GM19467 (cell line): ENCODE data around the gene DEK.
"Not testable (repeated sequence)": the region's sequence is repeated elsewhere in the genome, so short reads cannot be mapped to it uniquely, and the experiment has no call there.

Source experiments
- ATAC-seq: cut with Tn5 transposase; IDR thresholded peaks from one replicate; pipeline ENCODE4 v1.9.1; 2021; ENCODE audit warnings: mild to moderate bottlenecking, moderate library complexity; ENCODE audit not compliant: unreplicated experiment

Gene DEK

GRCh38 chr6:18264219-18264922 lies at the start of gene DEK:
Gene DEK (minus strand): TSS chr6:18264530. CDS start chr6:18263987, 543 bp downstream.
- ATAC-seq: peak; percentile 30

- no peak for ATAC-seq
Measured at GRCh38 chr6:18312368-18312767, 48.0 kb upstream of the DEK start.

- not testable (repeated sequence) for ATAC-seq
Measured at GRCh38 chr6:18310010-18310409, 45.7 kb upstream of the DEK start.

- no peak for ATAC-seq
Measured at GRCh38 chr6:18309046-18309445, 44.7 kb upstream of the DEK start.

GRCh38 chr6:18308070-18308735 lies 43.9 kb upstream of the DEK start:
- no peak for ATAC-seq

GRCh38 chr6:18306977-18307376 lies 42.6 kb upstream of the DEK start:
- ATAC-seq: no peak

GRCh38 chr6:18302561-18303439 lies 38.5 kb upstream of the DEK start:
- no peak for ATAC-seq

GRCh38 chr6:18293076-18293904 lies 29.0 kb upstream of the DEK start:
- no peak for ATAC-seq

- no peak for ATAC-seq
Measured at GRCh38 chr6:18289283-18289682, 25.0 kb upstream of the DEK start.

GRCh38 chr6:18284261-18284660 lies 19.9 kb upstream of the DEK start:
- ATAC-seq: no peak

- ATAC-seq: no peak
Measured at GRCh38 chr6:18281564-18281963, 17.2 kb upstream of the DEK start.

GRCh38 chr6:18280084-18280483 lies 15.8 kb upstream of the DEK start:
- no peak for ATAC-seq

- no peak for ATAC-seq
Measured at GRCh38 chr6:18279422-18279821, 15.1 kb upstream of the DEK start.

- ATAC-seq: no peak
Measured at GRCh38 chr6:18277237-18278006, 13.1 kb upstream of the DEK start.

- no peak for ATAC-seq
Measured at GRCh38 chr6:18276610-18277236, 12.4 kb upstream of the DEK start.

GRCh38 chr6:18270216-18270615 lies 5.9 kb upstream of the DEK start:
- ATAC-seq: no peak

- ATAC-seq: no peak
Measured at GRCh38 chr6:18269717-18270116, 5.4 kb upstream of the DEK start.

GRCh38 chr6:18269253-18269652 lies 4.9 kb upstream of the DEK start:
- ATAC-seq: no peak

- ATAC-seq: no peak
Measured at GRCh38 chr6:18268066-18268465, 3.7 kb upstream of the DEK start.

- no peak for ATAC-seq
Measured at GRCh38 chr6:18266523-18266912, 2.2 kb upstream of the DEK start.
